ENCODE measurements around the gene APBB3. TPM values are rescaled to one million over a fixed set of nuclear protein-coding genes. Genes with fewer than 3 reads are reported as not detected.

The APBB3 gene, protein sequence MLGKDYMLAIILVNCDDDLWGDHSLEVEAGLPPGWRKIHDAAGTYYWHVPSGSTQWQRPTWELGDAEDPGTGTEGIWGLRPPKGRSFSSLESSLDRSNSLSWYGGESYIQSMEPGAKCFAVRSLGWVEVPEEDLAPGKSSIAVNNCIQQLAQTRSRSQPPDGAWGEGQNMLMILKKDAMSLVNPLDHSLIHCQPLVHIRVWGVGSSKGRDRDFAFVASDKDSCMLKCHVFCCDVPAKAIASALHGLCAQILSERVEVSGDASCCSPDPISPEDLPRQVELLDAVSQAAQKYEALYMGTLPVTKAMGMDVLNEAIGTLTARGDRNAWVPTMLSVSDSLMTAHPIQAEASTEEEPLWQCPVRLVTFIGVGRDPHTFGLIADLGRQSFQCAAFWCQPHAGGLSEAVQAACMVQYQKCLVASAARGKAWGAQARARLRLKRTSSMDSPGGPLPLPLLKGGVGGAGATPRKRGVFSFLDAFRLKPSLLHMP
- total RNA-seq = 4.1 and 4.9 TPM in 2 replicates

DNA sequence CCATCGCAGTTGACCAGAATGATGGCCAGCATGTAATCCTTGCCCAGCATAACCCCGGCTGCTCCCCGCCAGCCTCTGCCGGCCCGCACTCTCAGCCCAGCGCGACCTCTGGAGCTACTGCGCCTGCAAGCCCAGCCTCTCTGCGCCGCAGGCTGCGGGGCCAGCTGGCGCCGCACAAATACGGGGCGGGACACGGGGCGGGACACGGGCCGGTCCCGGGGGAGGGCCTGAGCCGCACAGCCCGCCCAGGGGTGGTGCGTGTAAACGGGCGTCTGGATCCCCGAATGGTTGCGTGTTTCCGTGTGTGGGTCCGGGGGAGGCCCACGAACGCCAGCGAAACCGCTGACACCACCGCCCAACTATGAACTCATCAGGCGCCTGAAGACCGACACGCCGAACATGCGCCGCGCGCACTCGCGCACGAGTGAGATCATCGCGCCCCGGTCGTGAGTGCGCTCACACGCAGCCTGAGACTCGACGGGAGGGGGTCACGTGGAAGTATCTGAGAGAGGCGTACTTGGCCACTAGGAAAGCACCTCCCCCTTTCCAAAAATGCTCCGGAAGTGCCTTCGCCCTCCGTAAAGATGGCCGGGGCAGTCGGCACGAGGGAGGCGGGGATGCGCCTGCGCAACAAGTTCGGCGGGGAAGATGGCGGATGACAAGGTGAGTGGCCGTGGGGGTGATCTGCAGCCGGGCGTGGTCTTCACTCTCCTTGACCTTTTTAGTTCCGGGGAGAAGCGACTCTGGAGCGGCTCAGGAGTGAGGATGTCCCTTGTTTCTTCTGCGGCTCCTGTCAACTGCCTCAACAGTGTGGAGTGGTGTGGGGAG lies at the start of gene APBB3, which contains the start of gene SLC35A4:
Gene APBB3 (minus strand): TSS at position 403 of the 828 bp plus-strand sequence. CDS start 353 bp downstream, at position 50.
Gene SLC35A4 (plus strand): TSS at position 633 of the 828 bp plus-strand sequence. CDS start 2,342 bp downstream, outside the sequence.

DNA sequence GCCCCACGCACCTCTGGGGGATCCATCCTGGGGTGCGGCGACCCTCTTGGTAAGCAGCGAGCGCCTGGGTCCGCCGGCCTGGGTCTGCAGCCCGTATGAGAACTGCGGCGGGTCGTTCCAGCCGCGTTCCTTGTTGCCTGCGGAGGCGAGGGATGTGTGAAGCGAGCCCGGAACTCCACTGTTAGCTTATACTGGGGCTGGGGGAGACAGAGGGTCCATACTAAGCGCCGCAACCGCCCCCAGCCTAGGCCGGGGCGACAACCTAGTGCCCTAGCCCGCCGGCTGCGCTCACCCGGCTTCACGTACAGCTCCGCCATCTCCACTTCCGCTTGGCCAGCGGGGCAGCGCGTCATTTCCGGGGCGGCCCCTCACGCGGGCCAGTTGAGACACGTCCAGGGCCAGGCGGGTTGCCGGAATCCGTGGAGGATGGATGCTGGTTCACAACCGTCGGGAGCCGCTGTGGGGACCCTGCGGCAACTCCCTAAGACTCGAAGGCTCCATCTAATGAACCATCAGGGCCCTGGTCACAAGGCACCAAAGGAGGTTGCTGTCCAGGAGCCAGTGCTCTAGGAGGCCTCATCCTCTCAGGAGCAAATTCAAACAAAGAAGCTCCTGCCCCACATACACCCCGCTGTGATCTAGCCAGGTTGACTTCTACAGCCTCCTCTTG lies 7.1 kb downstream of the APBB3 start, which contains the start of gene SRA1:
Gene SRA1 (minus strand): TSS at position 338 of the 670 bp plus-strand sequence. CDS start 21 bp downstream, at position 317.

DNA sequence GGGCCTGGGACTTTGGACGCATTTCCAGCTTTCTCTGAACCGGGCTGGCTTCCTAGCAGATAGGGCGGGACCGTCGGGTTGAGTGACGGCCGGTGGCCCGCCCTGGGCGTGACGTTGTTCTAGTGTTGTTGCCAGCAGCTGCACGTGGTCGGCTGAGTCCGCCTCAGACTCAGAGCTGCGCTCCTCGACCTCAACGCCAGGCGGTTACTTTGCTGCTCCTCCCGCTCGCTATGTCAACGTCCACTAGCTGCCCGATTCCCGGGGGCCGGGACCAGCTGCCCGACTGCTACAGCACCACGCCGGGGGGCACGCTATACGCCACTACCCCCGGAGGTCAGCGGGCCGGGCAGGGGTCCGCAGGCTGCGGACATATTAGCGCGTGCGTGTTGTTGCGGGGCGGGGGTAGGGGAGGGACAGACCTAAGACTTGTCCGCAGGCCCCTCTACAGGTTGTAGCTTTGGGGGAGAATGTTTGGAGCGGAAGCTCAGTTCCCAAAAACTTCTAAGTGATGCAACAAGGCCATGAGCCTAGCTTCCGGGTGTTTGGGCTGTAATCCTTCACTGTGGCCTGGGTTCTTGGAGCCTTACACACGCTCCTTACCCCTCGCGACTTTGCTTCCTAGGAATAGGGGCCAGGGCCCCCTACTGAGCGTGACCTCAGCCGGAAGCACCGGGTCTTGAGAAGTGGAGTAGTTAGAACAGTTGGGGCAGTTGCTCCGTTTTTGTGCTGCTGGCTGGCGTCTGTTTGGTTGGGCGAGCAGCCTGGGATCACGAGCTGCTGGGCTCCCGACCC lies 16.7 kb downstream of the APBB3 start, which contains the start of gene EIF4EBP3:
Gene EIF4EBP3 (plus strand): TSS at position 155 of the 792 bp plus-strand sequence. CDS start 76 bp downstream, at position 231.

Other genes starting within 250 kb of the APBB3 start
- 90.7 and 90.9 TPM in 2 replicates for gene HBEGF, start 218.0 kb downstream of the APBB3 start, total RNA-seq
- gene SLC4A9, start 204.4 kb downstream of the APBB3 start, total RNA-seq = not detected in 2 replicates
- 25.6 and 26.8 TPM in 2 replicates for gene ANKHD1, start 162.8 kb downstream of the APBB3 start, total RNA-seq
- 3.8 and 4.8 TPM in 2 replicates for gene EIF4EBP3, start 16.9 kb downstream of the APBB3 start, total RNA-seq
- gene SRA1, start 7.1 kb downstream of the APBB3 start, total RNA-seq = 32.2 and 34.6 TPM in 2 replicates
- 57.6 and 60.5 TPM in 2 replicates for gene SLC35A4, start 230 bp upstream of the APBB3 start, total RNA-seq
- 0.20 and 0.60 TPM in 2 replicates for gene CD14, start 68.6 kb upstream of the APBB3 start, total RNA-seq
- gene TMCO6, start 74.9 kb upstream of the APBB3 start, total RNA-seq = 30.0 and 36.1 TPM in 2 replicates
- 58.5 and 60.6 TPM in 2 replicates for gene NDUFA2, start 83.0 kb upstream of the APBB3 start, total RNA-seq
- gene IK, start 83.2 kb upstream of the APBB3 start, total RNA-seq = 64.9 and 80.8 TPM in 2 replicates
- 20.2 and 20.4 TPM in 2 replicates for gene WDR55, start 100.3 kb upstream of the APBB3 start, total RNA-seq
- 0.10 and 0.80 TPM in 2 replicates for gene DND1, start 109.0 kb upstream of the APBB3 start, total RNA-seq
- 78.0 and 83.4 TPM in 2 replicates for gene HARS1, start 126.8 kb upstream of the APBB3 start, total RNA-seq
- gene HARS2, start 126.9 kb upstream of the APBB3 start, total RNA-seq = 21.4 and 28.1 TPM in 2 replicates
- gene ZMAT2, start 135.8 kb upstream of the APBB3 start, total RNA-seq = 34.9 and 45.4 TPM in 2 replicates
- gene PCDHA1, start 221.5 kb upstream of the APBB3 start, total RNA-seq = not detected in 2 replicates
- 0.10 TPM in 1 of 2 replicates, not detected in the other for gene PCDHA2, start 230.3 kb upstream of the APBB3 start, total RNA-seq
- gene PCDHA3, start 236.5 kb upstream of the APBB3 start, total RNA-seq = 0.20 TPM in 1 of 2 replicates, not detected in the other
- gene PCDHA4, start 242.5 kb upstream of the APBB3 start, total RNA-seq = 0.05 TPM in 1 of 2 replicates, not detected in the other

Data from mammary microvascular endothelial cell (primary cell).